Thoracic aorta (tissue), 2 donors: ENCODE data around the gene FAM53B. TPM values are rescaled to one million over a fixed set of nuclear protein-coding genes. Genes with fewer than 3 reads are reported as not detected.

ENCODE experiments used
- ATAC-seq: fragments of 150-250 bp; one replicate; pipeline ENCODE4 v1.8.0; 2017; ENCODE audit warnings: low read depth; ENCODE audit not compliant: insufficient number of reproducible peaks, low FRiP score
- DNase-seq: peaks from one replicate; pipeline ENCODE4 v3.0.0-alpha.2; 2020; ENCODE audit warnings: low spot score
- H3K27ac ChIP-seq, 2 donors: fragments of 200-600 bp; sonication (generic); 1 replicate in 1 of 2; 2 replicates in 1 of 2; pipeline ENCODE4 v1.5.1; 2016; ENCODE audit warnings: mild to moderate bottlenecking in 2 of 2, moderate library complexity in 2 of 2
- H3K27me3 ChIP-seq: fragments of 200-600 bp; sonication (generic); replicated peaks from 2 replicates; pipeline ENCODE4 v1.6.0; 2016; ENCODE audit warnings: mild to moderate bottlenecking; ENCODE audit not compliant: insufficient read depth
- H3K36me3 ChIP-seq: fragments of 200-600 bp; sonication (generic); one replicate; pipeline ENCODE4 v1.5.1; 2016
- H3K4me1 ChIP-seq, 2 donors: fragments of 200-600 bp; sonication (generic); 1 replicate in 1 of 2; 2 replicates in 1 of 2; pipeline versions ENCODE4 v1.5.1 to v1.6.0; 2016; ENCODE audit warnings: low read depth in 2 of 2, mild to moderate bottlenecking in 1 of 2; ENCODE audit not compliant: control insufficient read depth in 1 of 2
- H3K4me3 ChIP-seq: fragments of 200-600 bp; sonication (generic); 2 replicates; pipeline ENCODE4 v1.5.1; 2016; ENCODE audit warnings: mild to moderate bottlenecking
- H3K9me3 ChIP-seq: fragments of 200-600 bp; sonication (generic); 2 replicates; pipeline ENCODE4 v1.5.1; 2016
- CTCF ChIP-seq: fragments of 200-600 bp; sonication (generic); IDR thresholded peaks from one replicate; pipeline ENCODE4 v1.5.1; 2019; ENCODE audit warnings: antibody characterized with exemption
- total RNA-seq, 2 donors: library from RNA; depleted of rRNA; stranded (reverse); fragments of >200 nt; gene quantifications; one replicate each; pipeline versions ENCODE4 v1.1.0 to v1.2.3, GENCODE V29; 2016

The FAM53B gene
- total RNA-seq, 2 donors from 2014 or later: 26.6 to 49.5 TPM

GRCh38 chr10:124708922-124709520, 35.2 kb downstream of the FAM53B start:
- H3K4me3 ChIP-seq: no peak overlapping the region
- TF ChIP-seq CTCF: no peak
- H3K27me3 ChIP-seq: no peaks in the 10 kb centered on the region
- no peaks in the 10 kb centered on the region for H3K9me3 ChIP-seq
- no peak for DNase-seq
- H3K27ac ChIP-seq: no peak overlapping the region
- peaks cover 16 to 45% of the 10 kb centered on the region in 2 donors for H3K4me1 ChIP-seq
- ATAC-seq: no peak
- H3K36me3 ChIP-seq: no peaks in the 10 kb centered on the region

- Histone ChIP-seq H3K27me3 (no peaks in the 10 kb centered on the region), H3K4me1 (peaks cover 23 to 52% of the 10 kb centered on the region in 2 donors), H3K4me3 (no peak overlapping the region), H3K27ac (no peak overlapping the region), H3K9me3 (no peaks in the 10 kb centered on the region), H3K36me3 (no peaks in the 10 kb centered on the region)
- no peak for TF ChIP-seq CTCF
- ATAC-seq: no peak
- DNase-seq: no peak
These were observed 35.9 kb downstream of the FAM53B start for GRCh38 chr10:124708246-124708779.

DNA sequence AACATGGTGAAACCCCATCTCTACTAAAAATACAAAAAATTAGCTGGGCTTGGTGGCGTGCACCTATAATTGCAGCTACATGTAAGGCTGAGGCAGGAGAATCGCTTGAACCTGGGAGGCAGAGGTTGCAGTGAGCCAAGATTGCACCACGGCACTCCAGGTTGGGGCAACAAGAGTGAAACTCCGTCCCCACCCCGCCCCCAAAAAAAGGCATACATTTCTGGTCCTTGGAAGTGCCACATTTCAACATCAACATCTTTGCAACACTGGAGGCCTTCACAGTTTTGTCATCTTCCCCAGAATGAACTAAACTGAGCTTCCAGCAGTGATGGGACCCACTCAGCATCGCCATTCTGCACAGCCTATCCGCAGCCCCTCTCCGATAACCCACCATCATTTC, 36.6 kb downstream of the FAM53B start:
- H3K27ac ChIP-seq: no peak overlapping the region

DNA sequence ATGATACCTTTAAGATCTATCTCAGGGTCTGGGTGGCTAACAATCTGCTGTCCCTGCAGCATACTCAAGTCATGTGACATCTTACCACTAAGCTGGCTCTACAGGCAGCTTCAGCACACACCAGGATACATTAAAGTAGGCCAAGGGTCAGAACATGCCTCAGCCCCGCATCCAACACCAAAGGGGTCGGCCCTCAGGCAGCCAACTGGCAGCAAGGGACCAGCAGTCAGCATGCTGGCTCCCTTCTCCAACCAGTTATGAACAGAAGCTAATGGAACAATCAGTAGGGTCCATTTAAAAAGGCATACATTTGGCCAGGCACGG, 37.1 kb downstream of the FAM53B start:
- Histone ChIP-seq H3K4me1 (peaks cover 34 to 64% of the 10 kb centered on the region in 2 donors), H3K36me3 (no peaks in the 10 kb centered on the region), H3K9me3 (no peaks in the 10 kb centered on the region), H3K27me3 (no peaks in the 10 kb centered on the region), H3K4me3 (no peak overlapping the region), H3K27ac (no peak overlapping the region)
- no peak for TF ChIP-seq CTCF
- no peak for DNase-seq
- no peak for ATAC-seq

More for the DNA sequence above, 36.6 kb downstream of the FAM53B start:
- TF ChIP-seq CTCF: no peak
- peaks cover 30 to 60% of the 10 kb centered on the region in 2 donors for H3K4me1 ChIP-seq
- no peak for ATAC-seq
- no peaks in the 10 kb centered on the region for H3K36me3 ChIP-seq
- H3K27me3 ChIP-seq: no peaks in the 10 kb centered on the region
- no peaks in the 10 kb centered on the region for H3K9me3 ChIP-seq
- H3K4me3 ChIP-seq: no peak overlapping the region
- no peak for DNase-seq

DNA sequence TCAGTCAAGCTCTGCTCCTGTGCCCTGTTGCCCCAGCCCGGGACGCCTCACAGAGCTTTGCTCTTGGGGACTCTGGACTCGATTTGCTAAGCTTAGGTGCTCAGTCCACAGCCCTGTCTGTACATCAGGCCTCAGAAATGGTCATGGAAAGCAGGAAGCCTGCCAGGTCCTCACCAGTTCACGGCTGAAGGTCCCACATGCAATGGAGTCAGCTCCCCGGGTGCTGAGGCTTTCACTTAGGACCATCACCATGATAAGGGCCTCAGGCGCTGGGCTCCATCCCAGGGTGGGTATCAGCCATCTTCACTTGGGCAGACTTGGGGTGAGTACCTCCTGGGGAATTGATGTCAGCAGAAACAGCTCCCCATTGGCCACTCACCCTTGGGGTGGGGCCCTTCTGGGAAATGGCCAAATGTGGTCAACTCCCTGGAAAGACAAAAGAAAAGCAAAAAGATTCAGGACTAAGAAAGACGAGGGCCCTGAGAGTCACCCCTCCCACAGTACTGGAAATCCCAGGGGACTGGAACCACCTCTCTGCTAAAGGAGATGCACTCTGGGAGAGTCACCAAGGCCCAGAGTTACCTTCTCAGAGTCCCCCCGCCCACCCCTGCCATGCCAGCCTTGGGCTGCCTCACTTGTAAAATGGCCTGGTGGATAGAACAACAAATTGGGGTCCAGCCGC, 37.6 kb downstream of the FAM53B start:
- no peaks in the 10 kb centered on the region for H3K36me3 ChIP-seq
- no peak for TF ChIP-seq CTCF
- H3K4me3 ChIP-seq: no peak overlapping the region
- peaks cover 39 to 70% of the 10 kb centered on the region in 2 donors for H3K4me1 ChIP-seq
- no peak overlapping the region for H3K27ac ChIP-seq
- no peaks in the 10 kb centered on the region for H3K9me3 ChIP-seq
- ATAC-seq: no peak
- no peak for DNase-seq
- H3K27me3 ChIP-seq: no peaks in the 10 kb centered on the region
